HG03108 (cell line): ENCODE data around the gene SLC17A1.

Source experiments
- ATAC-seq: cut with Tn5 transposase; IDR thresholded peaks from one replicate; pipeline ENCODE4 v1.9.1; 2021; ENCODE audit warnings: moderate library complexity; ENCODE audit not compliant: unreplicated experiment

SLC17A1 gene

GRCh38 chr6:25833136-25833535 lies 1.3 kb upstream of the SLC17A1 start:
- ATAC-seq = no peak

GRCh38 chr6:25832670-25833069 lies 818 bp upstream of the SLC17A1 start:
- ATAC-seq = no peak

GRCh38 chr6:25832307-25832662 lies 433 bp upstream of the SLC17A1 start:
- ATAC-seq = no peak

- ATAC-seq = no peak
These were observed 1.4 kb downstream of the SLC17A1 start for GRCh38 chr6:25830458-25830857.

- peak; percentile 69 for ATAC-seq
These were observed 2.5 kb downstream of the SLC17A1 start for GRCh38 chr6:25829375-25829774.

- ATAC-seq = no peak
These were observed 10.5 kb downstream of the SLC17A1 start for GRCh38 chr6:25821341-25821740.

GRCh38 chr6:25816252-25816651 lies 15.6 kb downstream of the SLC17A1 start:
- no peak for ATAC-seq

- no peak for ATAC-seq
These were observed 16.7 kb downstream of the SLC17A1 start for GRCh38 chr6:25815194-25815593.

GRCh38 chr6:25804804-25805203 lies 27.0 kb downstream of the SLC17A1 start:
- ATAC-seq = no peak

GRCh38 chr6:25801436-25801835 lies 30.4 kb downstream of the SLC17A1 start:
- ATAC-seq = no peak

GRCh38 chr6:25794784-25795183 lies 37.1 kb downstream of the SLC17A1 start:
- ATAC-seq = no peak

- no peak for ATAC-seq
These were observed 37.9 kb downstream of the SLC17A1 start for GRCh38 chr6:25793970-25794369.

- no peak for ATAC-seq
These were observed 39.8 kb downstream of the SLC17A1 start for GRCh38 chr6:25792016-25792415.

GRCh38 chr6:25789475-25789874 lies 42.4 kb downstream of the SLC17A1 start:
- ATAC-seq = no peak

GRCh38 chr6:25788305-25788922 lies 43.4 kb downstream of the SLC17A1 start:
- ATAC-seq = no peak

- ATAC-seq = no peak
These were observed 44.4 kb downstream of the SLC17A1 start for GRCh38 chr6:25787428-25787827.

- ATAC-seq = no peak
These were observed 50.7 kb downstream of the SLC17A1 start for GRCh38 chr6:25781134-25781533.

GRCh38 chr6:25777856-25778649 lies 53.8 kb downstream of the SLC17A1 start:
- ATAC-seq = no peak

GRCh38 chr6:25777031-25777430 lies 54.8 kb downstream of the SLC17A1 start:
- no peak for ATAC-seq

- ATAC-seq = no peak
These were observed 57.6 kb downstream of the SLC17A1 start for GRCh38 chr6:25774120-25774715.

- no peak for ATAC-seq
These were observed 61.9 kb downstream of the SLC17A1 start for GRCh38 chr6:25769983-25770382.

GRCh38 chr6:25768566-25768965 lies 63.3 kb downstream of the SLC17A1 start:
- no peak for ATAC-seq
